OCI-LY7 (cell line): ENCODE measurements around the gene AEN. TPM values are rescaled to one million over a fixed set of nuclear protein-coding genes. Genes with fewer than 3 reads are reported as not detected.

Experiments used
- BruUV-seq: library from RNA; stranded (reverse); fragments of 400-500 nt; replicated peaks from 2 replicates; lab custom pipeline; 2021; lab: Mats Ljungman, UMichigan
- CTCF ChIA-PET: fragments of 300-600 bp; sonication (Branson Sonifier 250); formaldehyde crosslinking; loops from one replicate; lab custom pipeline; 2022; ENCODE audit warnings: antibody characterized with exemption; ENCODE audit not compliant: unreplicated experiment; lab: Charles Lee
- POLR2A ChIA-PET: fragments of 300-600 bp; sonication (Branson Sonifier 250); formaldehyde crosslinking; loops from one replicate; lab custom pipeline; 2022; ENCODE audit warnings: antibody characterized with exemption; lab: Charles Lee
- DNase-seq: peaks from one replicate; pipeline ENCODE4 v3.0.0-alpha.2; 2015; ENCODE audit warnings: low spot score
- H2AFZ ChIP-seq: fragments of 200-600 bp; sonication (generic), shearing (Covaris generic); 2 replicates; pipeline ENCODE4 v1.6.1; 2014; ENCODE audit warnings: mild to moderate bottlenecking, antibody characterized with exemption, low read length, moderate library complexity
- H3K27ac ChIP-seq: fragments of 200-600 bp; sonication (generic); 2 replicates; pipeline ENCODE4 v1.5.1; 2014; ENCODE audit warnings: mixed run types, low read depth, mild to moderate bottlenecking, moderate library complexity, low read length, inconsistent platforms; ENCODE audit not compliant: poor library complexity, severe bottlenecking
- H3K36me3 ChIP-seq: fragments of 200-600 bp; sonication (generic); 2 replicates; pipeline ENCODE4 v1.6.1; 2014; ENCODE audit warnings: mild to moderate bottlenecking, antibody characterized with exemption, low read length, moderate library complexity, mixed read lengths; ENCODE audit not compliant: insufficient read depth
- H3K4me1 ChIP-seq: fragments of 200-600 bp; sonication (generic); 2 replicates; pipeline ENCODE4 v1.5.1; 2014; ENCODE audit warnings: mild to moderate bottlenecking, low read length; ENCODE audit not compliant: insufficient read depth, poor library complexity, severe bottlenecking
- H3K4me2 ChIP-seq: fragments of 200-600 bp; sonication (generic); 2 replicates; pipeline ENCODE4 v1.6.1; 2014; ENCODE audit warnings: mild to moderate bottlenecking, low read length
- H3K4me3 ChIP-seq: fragments of 200-600 bp; sonication (generic); 2 replicates; pipeline ENCODE4 v1.5.1; 2014; ENCODE audit warnings: mild to moderate bottlenecking, low read depth, low read length; ENCODE audit not compliant: poor library complexity, severe bottlenecking
- H3K79me2 ChIP-seq: fragments of 200-600 bp; sonication (generic); 2 replicates; pipeline ENCODE4 v1.6.1; 2016; ENCODE audit warnings: low read depth, mild to moderate bottlenecking, low read length, moderate library complexity, mixed read lengths; ENCODE audit not compliant: insufficient read depth
- H3K9me2 ChIP-seq: fragments of 200-600 bp; sonication (generic); 2 replicates; pipeline ENCODE4 v1.6.1; 2016; ENCODE audit warnings: mild to moderate bottlenecking, low read length, mixed read lengths; ENCODE audit not compliant: insufficient read depth
- H3K9me3 ChIP-seq: fragments of 200-600 bp; sonication (generic); 2 replicates; pipeline ENCODE4 v1.6.1; 2014; ENCODE audit warnings: mild to moderate bottlenecking, mixed run types, low read length, mixed read lengths
- H4K20me1 ChIP-seq: fragments of 200-600 bp; sonication (generic); 2 replicates; pipeline ENCODE4 v1.6.1; 2014; ENCODE audit warnings: mild to moderate bottlenecking, antibody characterized with exemption, low read length, moderate library complexity, mixed read lengths; ENCODE audit not compliant: insufficient read depth
- EZH2phosphoT487 ChIP-seq: fragments of 200-600 bp; sonication (generic); IDR thresholded peaks from 2 replicates; pipeline ENCODE4 v1.6.1; 2018; ENCODE audit warnings: low read depth, borderline replicate concordance, mild to moderate bottlenecking, mixed run types, antibody characterized with exemption, low read length, moderate library complexity, mixed read lengths
- intact Hi-C: fragments of 100-400 bp; cut with micrococcal nuclease; formaldehyde crosslinking; loops from one replicate; pipeline ENCODE4 v1.10.0; 2022; ENCODE audit not compliant: unreplicated experiment
- total RNA-seq, 2 experiments: library from RNA; depleted of rRNA in 1 of 2; stranded (reverse); fragments of >200 nt in 1 of 2; shearing (Covaris generic) in 1 of 2; gene quantifications; 2 replicates each; pipeline ENCODE4 v1.2.3, GENCODE V29; 2014 to 2022
- TF ChIP-seq, protein P1 (sequence below): fragments of 200-600 bp; sonication (generic); conservative IDR thresholded peaks from 2 replicates; pipeline ENCODE4 v1.5.1; 2014; ENCODE audit warnings: mild to moderate bottlenecking, antibody characterized with exemption, low read length, moderate library complexity, mixed read lengths

The AEN gene
- total RNA-seq, 2 experiments from 2014 or later = 43.1 to 66.6 TPM

DNA sequence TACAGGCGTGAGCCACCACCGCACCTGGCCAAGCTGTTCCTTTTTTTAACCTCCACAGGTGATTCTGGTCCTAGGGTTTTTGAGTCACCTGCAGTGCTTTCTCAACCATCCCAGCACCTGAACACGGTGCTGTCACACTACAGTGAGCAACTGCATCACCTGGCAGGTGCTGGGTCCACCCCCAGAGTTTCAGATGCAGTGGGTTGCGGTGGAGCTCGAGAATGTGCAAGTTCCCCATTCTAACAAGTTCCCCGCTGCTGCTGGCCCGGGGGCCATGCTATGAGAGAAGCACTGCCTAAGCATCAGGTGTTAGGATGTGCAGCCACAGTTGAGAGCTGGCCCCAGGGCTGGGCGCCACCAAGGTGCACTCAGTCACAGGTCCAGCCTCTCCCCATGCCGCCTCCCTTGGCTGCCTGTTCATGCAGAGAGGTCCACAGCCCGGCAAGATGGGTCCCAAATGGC, 35.7 kb downstream of the AEN start:
- Histone ChIP-seq H3K79me2 (no peaks in the 10 kb centered on the region), H3K9me2 (no peaks in the 10 kb centered on the region), H3K4me2 (peak overlapping the region; percentile 33), H2AFZ (no peak overlapping the region), H4K20me1 (no peaks in the 10 kb centered on the region), H3K27ac (peak overlapping the region; percentile 86), H3K4me3 (peak overlapping the region; percentile 8), H3K4me1 (peaks cover 36% of the 10 kb centered on the region), H3K9me3 (peaks cover 13% of the 10 kb centered on the region; the same call in 1 of the 2 replicates), H3K36me3 (peaks cover 58% of the 10 kb centered on the region)
- intact Hi-C loops = loop anchor here (1.0 to 2.0 kb wide), 3 partner anchors 9 to 32 kb away; no protein-coding TSS in a partner anchor
- DNase-seq = peak; percentile 93
- no peak for TF ChIP-seq EZH2phosphoT487
- TF ChIP-seq, protein P1, sequence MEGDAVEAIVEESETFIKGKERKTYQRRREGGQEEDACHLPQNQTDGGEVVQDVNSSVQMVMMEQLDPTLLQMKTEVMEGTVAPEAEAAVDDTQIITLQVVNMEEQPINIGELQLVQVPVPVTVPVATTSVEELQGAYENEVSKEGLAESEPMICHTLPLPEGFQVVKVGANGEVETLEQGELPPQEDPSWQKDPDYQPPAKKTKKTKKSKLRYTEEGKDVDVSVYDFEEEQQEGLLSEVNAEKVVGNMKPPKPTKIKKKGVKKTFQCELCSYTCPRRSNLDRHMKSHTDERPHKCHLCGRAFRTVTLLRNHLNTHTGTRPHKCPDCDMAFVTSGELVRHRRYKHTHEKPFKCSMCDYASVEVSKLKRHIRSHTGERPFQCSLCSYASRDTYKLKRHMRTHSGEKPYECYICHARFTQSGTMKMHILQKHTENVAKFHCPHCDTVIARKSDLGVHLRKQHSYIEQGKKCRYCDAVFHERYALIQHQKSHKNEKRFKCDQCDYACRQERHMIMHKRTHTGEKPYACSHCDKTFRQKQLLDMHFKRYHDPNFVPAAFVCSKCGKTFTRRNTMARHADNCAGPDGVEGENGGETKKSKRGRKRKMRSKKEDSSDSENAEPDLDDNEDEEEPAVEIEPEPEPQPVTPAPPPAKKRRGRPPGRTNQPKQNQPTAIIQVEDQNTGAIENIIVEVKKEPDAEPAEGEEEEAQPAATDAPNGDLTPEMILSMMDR = no peak
- BruUV-seq = no TSS peak
- ChIA-PET CTCF (interaction anchor here (1.1 to 1.7 kb wide), 2 partner anchors 32 to 53 kb away, joined by 3 to 4 read pairs; no protein-coding TSS in a partner anchor), POLR2A (interaction anchor here (0.6 to 2.2 kb wide), 6 partner anchors 9 to 49 kb away, joined by 3 to 11 read pairs (median 4); partner anchors contain the start of gene ISG20)

DNA sequence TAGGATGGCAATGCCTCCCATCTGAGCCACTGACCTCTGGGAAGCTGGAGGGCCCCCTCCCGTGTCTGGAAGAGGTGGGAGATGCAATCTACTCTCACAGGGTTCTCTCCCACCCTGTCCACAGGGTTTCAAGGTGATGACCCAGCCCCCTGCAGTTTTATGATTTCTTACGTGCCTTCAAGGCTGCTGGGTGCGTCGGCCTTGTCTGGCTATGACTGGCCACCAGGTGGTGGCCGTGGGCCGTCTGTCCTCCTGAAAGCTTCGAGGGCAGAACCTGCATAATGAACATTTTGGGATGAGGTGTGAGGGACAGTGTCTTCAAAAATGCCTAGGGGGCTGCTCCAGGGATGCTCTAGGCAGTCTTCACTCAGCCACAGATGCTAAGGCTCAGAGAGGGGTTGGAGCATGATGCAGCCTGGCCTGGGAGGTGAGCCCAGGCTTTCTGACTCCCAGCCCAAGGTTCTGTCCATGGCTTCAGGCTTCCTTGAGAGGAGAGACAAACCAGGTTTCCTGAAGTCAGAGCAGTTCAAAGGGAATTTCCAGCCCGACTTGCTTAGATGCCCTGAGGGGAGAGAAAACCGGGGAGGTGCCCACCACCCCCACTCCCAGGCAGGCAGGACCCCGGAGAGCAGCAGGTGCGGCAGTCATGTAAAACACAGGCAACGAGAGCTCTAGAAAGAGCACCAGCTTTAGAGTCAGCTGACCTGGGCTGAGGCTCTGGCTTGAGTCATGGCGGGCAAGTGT, 36.4 kb downstream of the AEN start:
- peaks cover 13% of the 10 kb centered on the region; the same call in 1 of the 2 replicates for H3K9me3 ChIP-seq
- TF ChIP-seq EZH2phosphoT487 = no peak
- TF ChIP-seq, protein P1 = peak; percentile 60
- H3K9me2 ChIP-seq = no peaks in the 10 kb centered on the region
- H3K36me3 ChIP-seq = peaks cover 55% of the 10 kb centered on the region
- ChIA-PET POLR2A (interaction anchor here (0.8 to 2.2 kb wide), 7 partner anchors 10 to 35 kb away, joined by 3 to 11 read pairs (median 4); partner anchors contain the start of gene ISG20), CTCF (interaction anchor here (0.9 to 1.7 kb wide), 3 partner anchors 33 to 53 kb away, joined by 3 to 6 read pairs (median 4); no protein-coding TSS in a partner anchor)
- peak overlapping the region; percentile 86 for H3K27ac ChIP-seq
- peaks cover 33% of the 10 kb centered on the region for H3K4me1 ChIP-seq
- intact Hi-C loops = loop anchor here (2.0 kb wide), 1 partner anchor 33 kb away; no protein-coding TSS in a partner anchor
- no peak overlapping the region for H2AFZ ChIP-seq
- DNase-seq = no peak
- no peaks in the 10 kb centered on the region for H3K79me2 ChIP-seq
- BruUV-seq = no TSS peak
- H3K4me2 ChIP-seq = peak overlapping the region; percentile 33
- peak overlapping the region; percentile 8 for H3K4me3 ChIP-seq
- no peaks in the 10 kb centered on the region for H4K20me1 ChIP-seq
